HL-60 (cell line): ENCODE data around the gene TMEM9.

Experiments
- DNase-seq, 2 experiments: peaks; one replicate each; pipeline ENCODE4 v3.0.0-alpha.2; 2010 to 2020; ENCODE audit warnings: low read depth in 1 of 2, low spot score in 1 of 2
- H3K27ac ChIP-seq: fragments of 250-450 bp; sonication (Bioruptor Pico); replicated peaks from 2 replicates; pipeline ENCODE4 v1.5.1; 2020; ENCODE audit warnings: mild to moderate bottlenecking, moderate library complexity
- H3K27me3 ChIP-seq: fragments of 250-450 bp; sonication (Bioruptor Pico); 2 replicates; pipeline ENCODE4 v1.5.1; 2021; ENCODE audit warnings: mild to moderate bottlenecking, moderate library complexity; ENCODE audit not compliant: insufficient read depth, poor library complexity, severe bottlenecking
- H3K4me3 ChIP-seq: replicated peaks from 2 replicates; pipeline ENCODE4 v1.5.1; 2011; ENCODE audit warnings: mild to moderate bottlenecking, control low read depth, low read length; ENCODE audit not compliant: insufficient read depth
- GABPA ChIP-seq: IDR thresholded peaks from 2 replicates; pipeline ENCODE4 v1.6.1; 2012; ENCODE audit warnings: low read depth
- POLR2AphosphoS5 ChIP-seq: IDR thresholded peaks from 2 replicates; pipeline ENCODE4 v1.6.1; 2012; ENCODE audit warnings: low read depth
- SPI1 ChIP-seq: IDR thresholded peaks from 2 replicates; pipeline ENCODE4 v1.6.1; 2012; ENCODE audit warnings: low read depth, mild to moderate bottlenecking, borderline replicate concordance
- TF ChIP-seq, protein P1 (sequence below): IDR thresholded peaks from 2 replicates; pipeline ENCODE4 v1.6.1; 2012; ENCODE audit warnings: low read depth; ENCODE audit not compliant: insufficient replicate concordance
- TF ChIP-seq, protein P2 (sequence below): IDR thresholded peaks from one replicate; pipeline ENCODE4 v1.5.1; 2011; ENCODE audit warnings: low read length, control low read depth, inconsistent platforms; ENCODE audit not compliant: insufficient read depth

Gene TMEM9

DNA sequence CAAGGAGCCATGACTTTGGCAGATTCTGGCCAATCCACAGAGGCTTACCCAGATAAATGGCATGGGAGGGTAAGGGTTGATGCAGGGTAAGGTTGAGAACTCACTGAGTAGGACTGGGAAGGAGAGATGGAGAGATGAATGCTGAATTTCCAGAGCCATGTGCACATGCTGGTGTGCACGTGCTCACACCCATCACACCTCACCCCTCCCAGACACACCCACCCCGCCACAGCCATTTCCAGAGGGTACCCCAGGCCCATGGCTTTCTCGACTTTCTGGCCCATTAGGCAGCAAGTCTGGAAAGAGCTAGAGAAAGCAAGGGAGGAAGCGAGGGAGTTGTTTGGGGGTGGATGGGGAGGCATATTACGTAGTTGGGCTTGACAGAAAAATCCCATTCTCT is 43.7 kb downstream of the TMEM9 start:
- TF ChIP-seq GABPA: no peak
- TF ChIP-seq SPI1: no peak
- TF ChIP-seq, protein P1, sequence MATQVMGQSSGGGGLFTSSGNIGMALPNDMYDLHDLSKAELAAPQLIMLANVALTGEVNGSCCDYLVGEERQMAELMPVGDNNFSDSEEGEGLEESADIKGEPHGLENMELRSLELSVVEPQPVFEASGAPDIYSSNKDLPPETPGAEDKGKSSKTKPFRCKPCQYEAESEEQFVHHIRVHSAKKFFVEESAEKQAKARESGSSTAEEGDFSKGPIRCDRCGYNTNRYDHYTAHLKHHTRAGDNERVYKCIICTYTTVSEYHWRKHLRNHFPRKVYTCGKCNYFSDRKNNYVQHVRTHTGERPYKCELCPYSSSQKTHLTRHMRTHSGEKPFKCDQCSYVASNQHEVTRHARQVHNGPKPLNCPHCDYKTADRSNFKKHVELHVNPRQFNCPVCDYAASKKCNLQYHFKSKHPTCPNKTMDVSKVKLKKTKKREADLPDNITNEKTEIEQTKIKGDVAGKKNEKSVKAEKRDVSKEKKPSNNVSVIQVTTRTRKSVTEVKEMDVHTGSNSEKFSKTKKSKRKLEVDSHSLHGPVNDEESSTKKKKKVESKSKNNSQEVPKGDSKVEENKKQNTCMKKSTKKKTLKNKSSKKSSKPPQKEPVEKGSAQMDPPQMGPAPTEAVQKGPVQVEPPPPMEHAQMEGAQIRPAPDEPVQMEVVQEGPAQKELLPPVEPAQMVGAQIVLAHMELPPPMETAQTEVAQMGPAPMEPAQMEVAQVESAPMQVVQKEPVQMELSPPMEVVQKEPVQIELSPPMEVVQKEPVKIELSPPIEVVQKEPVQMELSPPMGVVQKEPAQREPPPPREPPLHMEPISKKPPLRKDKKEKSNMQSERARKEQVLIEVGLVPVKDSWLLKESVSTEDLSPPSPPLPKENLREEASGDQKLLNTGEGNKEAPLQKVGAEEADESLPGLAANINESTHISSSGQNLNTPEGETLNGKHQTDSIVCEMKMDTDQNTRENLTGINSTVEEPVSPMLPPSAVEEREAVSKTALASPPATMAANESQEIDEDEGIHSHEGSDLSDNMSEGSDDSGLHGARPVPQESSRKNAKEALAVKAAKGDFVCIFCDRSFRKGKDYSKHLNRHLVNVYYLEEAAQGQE: no peak
- TF ChIP-seq POLR2AphosphoS5: no peak
- TF ChIP-seq, protein P2, sequence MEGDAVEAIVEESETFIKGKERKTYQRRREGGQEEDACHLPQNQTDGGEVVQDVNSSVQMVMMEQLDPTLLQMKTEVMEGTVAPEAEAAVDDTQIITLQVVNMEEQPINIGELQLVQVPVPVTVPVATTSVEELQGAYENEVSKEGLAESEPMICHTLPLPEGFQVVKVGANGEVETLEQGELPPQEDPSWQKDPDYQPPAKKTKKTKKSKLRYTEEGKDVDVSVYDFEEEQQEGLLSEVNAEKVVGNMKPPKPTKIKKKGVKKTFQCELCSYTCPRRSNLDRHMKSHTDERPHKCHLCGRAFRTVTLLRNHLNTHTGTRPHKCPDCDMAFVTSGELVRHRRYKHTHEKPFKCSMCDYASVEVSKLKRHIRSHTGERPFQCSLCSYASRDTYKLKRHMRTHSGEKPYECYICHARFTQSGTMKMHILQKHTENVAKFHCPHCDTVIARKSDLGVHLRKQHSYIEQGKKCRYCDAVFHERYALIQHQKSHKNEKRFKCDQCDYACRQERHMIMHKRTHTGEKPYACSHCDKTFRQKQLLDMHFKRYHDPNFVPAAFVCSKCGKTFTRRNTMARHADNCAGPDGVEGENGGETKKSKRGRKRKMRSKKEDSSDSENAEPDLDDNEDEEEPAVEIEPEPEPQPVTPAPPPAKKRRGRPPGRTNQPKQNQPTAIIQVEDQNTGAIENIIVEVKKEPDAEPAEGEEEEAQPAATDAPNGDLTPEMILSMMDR: no peak
- Histone ChIP-seq H3K27me3 (no peaks in the 10 kb centered on the region), H3K27ac (no peak overlapping the region), H3K4me3 (no peak overlapping the region)
- no peak for DNase-seq

DNA sequence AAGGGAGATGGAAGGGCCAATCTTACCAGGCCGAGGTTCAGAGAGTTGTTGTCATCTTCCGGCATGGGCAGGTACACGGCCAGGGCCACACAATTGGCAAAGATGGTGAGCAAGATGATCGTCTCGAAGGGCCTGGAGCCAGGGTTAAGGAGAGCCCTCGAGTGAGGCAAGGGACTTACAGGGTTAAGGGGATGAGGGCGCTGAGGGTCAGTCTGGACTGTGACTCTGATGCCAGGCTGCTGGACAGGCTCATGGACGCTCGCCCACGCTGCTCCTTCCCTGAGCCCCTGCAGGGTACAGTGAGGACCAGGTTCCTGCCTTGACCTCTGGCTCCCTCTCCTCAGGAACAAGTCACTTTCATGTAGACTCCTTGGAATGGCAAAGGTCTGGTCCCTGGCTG is 44.1 kb downstream of the TMEM9 start:
- no peak overlapping the region for H3K27ac ChIP-seq
- TF ChIP-seq POLR2AphosphoS5 (no peak), GABPA (no peak), SPI1 (no peak)
- TF ChIP-seq, protein P1: no peak
- TF ChIP-seq, protein P2: no peak
- no peaks in the 10 kb centered on the region for H3K27me3 ChIP-seq
- no peak for DNase-seq
- no peak overlapping the region for H3K4me3 ChIP-seq

DNA sequence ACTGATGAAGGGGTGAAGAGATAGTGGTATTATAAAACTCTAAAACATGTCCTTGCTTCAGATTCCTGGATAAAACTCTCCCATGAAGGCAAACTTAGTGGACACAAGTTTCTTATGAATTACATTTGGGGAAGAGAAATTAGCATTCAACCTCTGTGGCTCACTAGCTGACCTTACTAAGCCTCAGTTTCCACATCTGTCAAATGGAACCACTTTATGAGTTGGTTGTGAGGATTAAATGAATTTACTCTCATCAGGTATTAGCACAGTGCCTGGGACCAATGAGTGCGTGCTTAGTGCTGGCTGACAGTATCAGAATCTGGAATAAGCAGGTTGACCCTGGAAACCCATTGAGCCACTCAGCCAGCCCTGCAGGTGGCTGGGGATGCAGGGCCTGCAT is 44.6 kb downstream of the TMEM9 start:
- Histone ChIP-seq H3K27ac (no peak overlapping the region), H3K4me3 (no peak overlapping the region), H3K27me3 (no peaks in the 10 kb centered on the region)
- DNase-seq: no peak
- TF ChIP-seq SPI1: no peak
- TF ChIP-seq GABPA: no peak
- TF ChIP-seq, protein P2: no peak

DNA sequence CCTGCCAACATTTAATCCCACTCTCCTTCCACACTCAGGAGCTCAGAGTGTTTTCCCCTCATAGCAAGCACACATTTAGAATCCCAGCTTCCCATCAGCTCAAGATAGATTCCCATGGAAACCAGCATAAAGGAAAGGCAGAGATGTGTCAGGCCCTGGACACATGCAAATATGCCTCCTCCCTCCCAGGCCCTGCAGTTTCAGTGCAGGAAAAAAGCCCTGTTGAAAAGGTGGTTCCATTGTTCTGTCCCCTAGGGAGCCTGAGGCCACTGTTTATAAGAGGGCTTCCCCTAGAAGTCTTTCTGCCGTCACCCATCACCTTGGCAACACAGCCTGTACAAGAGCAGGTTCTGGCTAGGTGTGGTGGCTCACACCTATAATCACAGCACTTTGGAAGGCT is 45.7 kb downstream of the TMEM9 start:
- DNase-seq: no peak
- H3K27me3 ChIP-seq: no peaks in the 10 kb centered on the region
- TF ChIP-seq GABPA: no peak
- TF ChIP-seq POLR2AphosphoS5: no peak
- TF ChIP-seq SPI1: no peak
- TF ChIP-seq, protein P2: no peak
- TF ChIP-seq, protein P1: no peak

More for the DNA sequence above, 45.7 kb downstream of the TMEM9 start:
- no peak overlapping the region for H3K27ac ChIP-seq
- no peak overlapping the region for H3K4me3 ChIP-seq
